ENCODE data around the gene SLC25A13. TPM values are rescaled to one million over a fixed set of nuclear protein-coding genes. Genes with fewer than 3 reads are reported as not detected.
A peak's percentile ranks its signal among the peaks of the same experiment; 100 is the strongest.

Gene SLC25A13
- total RNA-seq, 1 experiment from 2014 or later: 77.2 TPM

GRCh38 chr7:96303686-96304443 lies 18.0 kb downstream of the SLC25A13 start:
- Mint-ChIP-seq H3K27me3 (ENCODE audit: low read depth) (no peaks in the 10 kb centered on the region), H3K4me1 (peaks cover 33% of the 10 kb centered on the region), H3K9me3 (no peaks in the 10 kb centered on the region), H3K27ac (no peak overlapping the region), H3K4me3 (no peak overlapping the region), H3K36me3 (no peaks in the 10 kb centered on the region)
- POLR2A ChIA-PET: no interaction called here
- TF ChIP-seq NR1H2 (CRISPR knock-in tag; IDR thresholded peaks at IDR 0.05) (no peak), NR3C1 (CRISPR knock-in tag; conservative IDR thresholded peaks at IDR 0.05; ENCODE audit: low read depth) (no peak), ATF2 (CRISPR knock-in tag; IDR thresholded peaks at IDR 0.05; ENCODE audit: borderline replicate concordance, low read depth) (no peak), NFYB (CRISPR knock-in tag; conservative IDR thresholded peaks at IDR 0.05; ENCODE audit: low read depth) (no peak), ZNF396 (CRISPR knock-in tag; IDR thresholded peaks at IDR 0.05; ENCODE audit: borderline replicate concordance) (no peak), ZNF232 (CRISPR knock-in tag; IDR thresholded peaks at IDR 0.05) (no peak), SP1 (CRISPR knock-in tag; conservative IDR thresholded peaks at IDR 0.05) (no peak), GABPB1 (CRISPR knock-in tag; IDR thresholded peaks at IDR 0.05) (no peak), TEAD4 (CRISPR knock-in tag; IDR thresholded peaks at IDR 0.05) (no peak), FOXK1 (CRISPR knock-in tag; IDR thresholded peaks at IDR 0.05) (no peak), CTCF (IDR thresholded peaks at IDR 0.05) (no peak), NFE2L1 (CRISPR knock-in tag; IDR thresholded peaks at IDR 0.05) (no peak), PRRX2 (CRISPR knock-in tag; IDR thresholded peaks at IDR 0.05) (no peak), PREB (CRISPR knock-in tag; IDR thresholded peaks at IDR 0.05; ENCODE audit: borderline replicate concordance) (no peak), IRF1 (CRISPR knock-in tag; IDR thresholded peaks at IDR 0.05) (no peak), MLX (CRISPR knock-in tag; IDR thresholded peaks at IDR 0.05) (no peak), SMAD3 (CRISPR knock-in tag; IDR thresholded peaks at IDR 0.05; ENCODE audit: borderline replicate concordance) (no peak), CREB1 (CRISPR knock-in tag; IDR thresholded peaks at IDR 0.05) (no peak), FOXJ3 (CRISPR knock-in tag; IDR thresholded peaks at IDR 0.05; ENCODE audit: borderline replicate concordance) (no peak), JUN (CRISPR knock-in tag; IDR thresholded peaks at IDR 0.05) (no peak)
- ATAC-seq (no peak), DNase-seq (ENCODE audit: low spot score) (no peak)
- CTCF ChIA-PET: interaction anchor here (0.6 kb wide), 1 partner anchor 230 kb away, joined by 3 read pairs; no protein-coding TSS in a partner anchor

- no peak for ATAC-seq
- CTCF ChIA-PET: interaction anchor here (0.6 kb wide), 1 partner anchor 229 kb away, joined by 3 read pairs; no protein-coding TSS in a partner anchor
- POLR2A ChIA-PET: no interaction called here
Observed at GRCh38 chr7:96303105-96303685, 18.7 kb downstream of the SLC25A13 start.

More at GRCh38 chr7:96303105-96303685, 18.7 kb downstream of the SLC25A13 start:
- no peak overlapping the region for H3K27ac Mint-ChIP-seq
- H3K4me1 Mint-ChIP-seq: peaks cover 27% of the 10 kb centered on the region
- no peak for DNase-seq (ENCODE audit: low spot score)
- no peak overlapping the region for H3K4me3 Mint-ChIP-seq
- no peaks in the 10 kb centered on the region for H3K36me3 Mint-ChIP-seq
- no peaks in the 10 kb centered on the region for H3K9me3 Mint-ChIP-seq
- TF ChIP-seq NFYB (CRISPR knock-in tag; conservative IDR thresholded peaks at IDR 0.05; ENCODE audit: low read depth): no peak
- peak; percentile 70 for TF ChIP-seq GABPB1 (CRISPR knock-in tag; IDR thresholded peaks at IDR 0.05)
- H3K27me3 Mint-ChIP-seq (ENCODE audit: low read depth): no peaks in the 10 kb centered on the region
